ENCODE data around the gene AGO3.

GRCh38 chr1:36114371-36114770 is 183.5 kb downstream of the AGO3 start:
- TF ChIP-seq POLR2A (IDR thresholded peaks at IDR 0.05; ENCODE audit: low read length) (no peak), ELK1 (IDR thresholded peaks at IDR 0.05; ENCODE audit: low read depth, low read length) (no peak), MAZ (IDR thresholded peaks at IDR 0.05; ENCODE audit: borderline replicate concordance, low read depth, low read length) (no peak), CTCF (IDR thresholded peaks at IDR 0.05) (no peak), REST (IDR thresholded peaks at IDR 0.05) (no peak), FOSB (CRISPR knock-in tag; IDR thresholded peaks at IDR 0.05) (no peak), MAX (IDR thresholded peaks at IDR 0.05) (no peak), SREBF2 (IDR thresholded peaks at IDR 0.05) (no peak)
